GM19328 (cell line): ENCODE measurements around the gene ZFP1.
"Not testable (repeated sequence)": the region's sequence is repeated elsewhere in the genome, so short reads cannot be mapped to it uniquely, and the experiment has no call there.

Experiments used
- ATAC-seq: cut with Tn5 transposase; IDR thresholded peaks from one replicate; pipeline ENCODE4 v1.9.1; 2021; ENCODE audit warnings: mild to moderate bottlenecking, moderate library complexity; ENCODE audit not compliant: unreplicated experiment

ZFP1 gene

DNA sequence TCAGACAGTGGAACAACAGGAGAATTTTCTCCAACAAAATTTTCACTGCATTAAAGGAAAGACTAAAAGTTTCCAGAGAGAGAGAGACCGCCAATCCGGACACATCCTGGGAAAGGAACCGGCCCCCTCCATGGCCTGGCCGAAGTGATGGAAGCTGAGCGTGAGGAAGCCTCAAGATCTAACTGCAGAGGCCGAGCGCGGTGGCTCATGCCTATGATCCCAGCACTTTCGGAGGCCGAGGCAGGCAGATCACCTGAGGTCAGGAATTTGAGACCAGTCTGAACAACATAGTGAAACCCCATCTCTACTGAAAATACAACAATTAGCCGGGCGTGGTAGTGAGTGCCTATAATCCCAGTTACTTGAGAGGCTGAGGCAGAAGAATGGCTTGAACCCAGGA lies 54.8 kb downstream of the ZFP1 start:
- ATAC-seq, result no peak

DNA sequence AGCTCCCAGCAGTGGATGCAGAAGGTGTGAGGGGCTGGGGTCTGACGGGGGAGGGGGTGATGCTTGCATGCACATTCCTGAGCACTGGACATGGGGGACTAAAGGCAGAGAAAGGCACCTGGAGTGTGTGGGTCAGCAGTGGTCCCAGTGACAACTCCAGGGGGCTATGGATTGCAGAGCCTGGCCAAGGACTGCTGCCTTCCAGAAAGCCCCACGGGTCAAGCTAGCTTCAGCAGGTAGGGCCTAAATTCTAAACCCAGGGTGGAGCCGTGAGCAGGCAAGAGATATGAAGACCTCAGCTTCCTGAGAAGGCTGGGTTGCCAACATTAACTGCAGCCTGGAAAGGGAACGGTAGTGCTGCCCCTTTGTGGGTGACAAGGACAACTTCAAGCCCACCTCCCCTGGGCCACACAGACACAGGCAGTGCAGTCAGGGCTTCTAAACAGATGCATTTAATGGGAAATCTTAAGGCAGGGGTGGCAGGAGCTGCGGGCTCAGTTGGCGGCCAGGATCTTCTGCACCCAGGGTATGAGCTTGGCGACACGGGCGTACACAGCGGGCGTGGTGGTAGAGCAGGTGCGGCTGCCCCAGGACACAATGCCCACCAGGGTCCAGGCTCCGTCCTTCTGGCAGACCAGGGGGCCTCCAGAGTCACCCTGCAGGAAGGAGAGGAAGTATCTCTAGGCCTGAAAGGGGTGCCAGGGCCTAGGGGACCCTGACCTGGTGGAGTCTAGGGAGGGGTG lies 55.5 kb downstream of the ZFP1 start:
- ATAC-seq, result no peak

- no peak for ATAC-seq
Observed at GRCh38 chr16:75204410-75204758, 56.1 kb downstream of the ZFP1 start.

- ATAC-seq, result not testable (repeated sequence)
Observed at GRCh38 chr16:75204905-75205304, 56.6 kb downstream of the ZFP1 start.

DNA sequence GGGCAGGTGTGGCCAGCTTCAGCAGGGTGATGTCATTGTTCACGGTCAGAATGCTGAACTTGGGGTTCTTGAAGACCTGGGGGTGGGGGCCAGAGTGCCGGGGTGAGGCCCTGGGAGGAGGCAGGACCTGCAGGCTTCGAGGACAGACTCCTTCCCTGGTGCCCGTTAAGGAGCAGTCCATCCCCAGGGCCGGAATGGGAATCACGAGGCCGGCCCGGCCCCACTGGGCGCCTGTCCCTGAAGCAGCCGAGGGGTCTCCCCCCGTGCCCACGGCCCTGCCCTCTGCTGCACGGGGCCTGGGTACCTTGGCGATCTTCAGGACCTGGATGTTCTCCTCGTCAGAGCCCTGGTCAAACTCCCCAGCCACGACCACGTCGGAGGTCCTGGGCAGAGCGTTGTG lies 57.1 kb downstream of the ZFP1 start:
- not testable (repeated sequence) for ATAC-seq

DNA sequence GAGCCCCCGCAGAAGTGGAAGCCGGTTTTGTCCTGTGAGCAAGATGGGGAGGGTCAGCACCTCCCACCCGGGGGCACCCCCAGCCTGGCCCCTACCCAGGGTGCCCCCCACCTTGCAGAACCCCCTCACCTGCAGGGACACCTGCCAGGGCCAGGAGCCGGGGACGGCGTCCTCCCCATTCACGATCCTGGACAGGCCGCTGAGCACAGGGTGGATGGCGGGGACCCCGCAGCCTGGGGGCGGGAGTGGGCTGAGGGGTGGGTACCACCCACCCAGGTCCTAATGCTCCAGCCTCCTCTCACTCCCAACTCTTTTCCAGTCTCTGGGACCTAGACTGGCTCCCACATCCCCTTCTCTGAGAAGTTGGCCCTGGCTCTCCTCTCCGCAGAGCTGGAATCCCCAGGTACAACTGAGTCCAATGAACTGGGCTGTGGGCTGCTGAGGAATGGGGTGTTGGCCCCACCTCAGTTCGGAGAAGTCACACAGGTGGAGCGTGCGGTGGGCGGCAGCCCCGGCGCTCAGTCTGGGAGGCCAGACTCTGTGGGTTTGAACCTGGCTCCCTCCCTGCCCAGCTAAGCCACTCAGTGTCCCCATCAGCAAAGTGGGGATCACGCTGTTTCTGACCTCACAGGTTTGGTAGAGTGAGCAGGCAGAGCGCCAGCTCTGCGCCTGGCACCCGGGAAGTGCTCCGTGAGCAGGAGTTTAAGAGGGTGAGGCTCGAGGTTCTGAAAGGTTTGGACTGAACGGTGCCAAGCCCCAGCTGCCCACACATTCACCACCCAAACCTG lies 57.8 kb downstream of the ZFP1 start:
- not testable (repeated sequence) for ATAC-seq

GRCh38 chr16:75206749-75207451 lies 58.6 kb downstream of the ZFP1 start, which contains the start of gene CTRB2:
TSS of gene CTRB2 (minus strand) at chr16:75207161. CDS start at chr16:75207141, 20 bp downstream.
- no peak for ATAC-seq

GRCh38 chr16:75207831-75208230 lies 59.5 kb downstream of the ZFP1 start:
- ATAC-seq, result no peak

- ATAC-seq, result no peak
Observed at GRCh38 chr16:75208242-75208825, 60.0 kb downstream of the ZFP1 start.

DNA sequence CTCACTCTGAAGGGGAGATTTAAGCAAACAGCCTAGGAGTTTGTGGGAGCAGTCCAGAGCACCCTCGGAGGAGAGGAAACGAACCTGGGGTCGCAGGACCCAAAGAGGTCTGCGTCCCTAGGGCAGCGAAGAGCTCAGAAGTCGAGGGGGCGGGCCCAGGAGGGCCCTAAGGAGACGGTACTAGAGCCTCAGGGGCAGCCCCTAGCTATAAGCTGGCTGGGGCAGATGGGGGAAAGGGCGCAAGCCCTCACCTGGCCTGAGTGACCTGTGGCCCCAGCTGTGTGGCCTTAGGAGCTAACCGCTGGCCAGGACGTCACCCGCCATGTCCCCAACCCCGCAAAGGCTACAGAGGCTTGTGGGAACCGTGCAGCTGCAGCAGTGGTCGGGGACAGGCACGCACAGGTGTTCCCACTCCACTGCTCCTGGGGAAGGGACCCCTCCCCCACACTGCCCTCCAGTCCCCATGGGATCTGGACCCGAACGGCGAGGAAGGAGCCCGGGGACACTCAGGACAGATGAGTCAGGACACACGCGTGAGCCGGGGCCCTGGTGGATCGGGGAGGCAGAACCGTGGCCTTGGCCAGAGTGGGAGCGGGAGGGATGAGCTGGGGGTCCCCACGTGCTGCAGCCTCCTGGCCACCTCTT lies 60.7 kb downstream of the ZFP1 start:
- ATAC-seq, result no peak

DNA sequence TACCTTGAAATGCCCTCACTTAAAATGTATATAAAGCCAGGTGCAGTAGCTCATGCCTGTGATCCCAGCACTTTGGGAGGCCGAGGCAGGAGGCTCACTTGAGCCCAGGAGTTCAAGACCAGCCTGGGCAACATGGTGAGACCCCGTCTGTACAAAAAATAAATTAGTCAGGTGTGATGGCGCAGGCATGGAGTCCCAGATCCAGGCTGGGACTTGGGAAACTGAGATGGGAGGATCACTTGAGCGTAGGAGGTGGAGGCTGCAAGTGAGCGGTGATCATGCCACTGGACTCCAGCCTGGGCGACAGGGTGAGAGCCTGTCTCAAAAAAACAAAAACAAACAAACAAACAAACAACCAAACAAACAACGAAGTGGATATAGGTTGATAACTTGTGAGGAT lies 61.2 kb downstream of the ZFP1 start:
- not testable (repeated sequence) for ATAC-seq

- ATAC-seq, result no peak
Observed at GRCh38 chr16:75209944-75210343, 61.6 kb downstream of the ZFP1 start.

DNA sequence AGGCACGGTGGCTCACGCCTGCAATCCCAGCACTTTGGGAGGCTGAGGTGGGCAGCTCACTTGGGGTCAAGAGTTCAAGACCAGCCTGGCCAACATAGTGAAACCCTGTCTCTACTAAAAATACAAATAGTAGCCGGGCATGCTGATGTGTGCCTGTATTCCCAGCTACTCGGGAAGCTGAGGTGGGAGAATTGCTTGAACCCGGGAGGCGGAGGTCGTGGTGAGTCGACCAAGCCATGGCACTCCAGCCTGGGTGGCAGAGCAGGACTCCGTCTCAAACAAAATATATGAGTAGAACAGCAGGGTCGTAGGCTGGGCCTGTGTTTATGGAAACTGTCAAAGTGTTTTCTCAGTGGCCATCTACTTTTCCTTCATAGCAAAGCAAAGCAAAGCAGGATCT lies 63.0 kb downstream of the ZFP1 start:
- ATAC-seq, result not testable (repeated sequence)

- ATAC-seq, result no peak
Observed at GRCh38 chr16:75216127-75216526, 67.8 kb downstream of the ZFP1 start.

DNA sequence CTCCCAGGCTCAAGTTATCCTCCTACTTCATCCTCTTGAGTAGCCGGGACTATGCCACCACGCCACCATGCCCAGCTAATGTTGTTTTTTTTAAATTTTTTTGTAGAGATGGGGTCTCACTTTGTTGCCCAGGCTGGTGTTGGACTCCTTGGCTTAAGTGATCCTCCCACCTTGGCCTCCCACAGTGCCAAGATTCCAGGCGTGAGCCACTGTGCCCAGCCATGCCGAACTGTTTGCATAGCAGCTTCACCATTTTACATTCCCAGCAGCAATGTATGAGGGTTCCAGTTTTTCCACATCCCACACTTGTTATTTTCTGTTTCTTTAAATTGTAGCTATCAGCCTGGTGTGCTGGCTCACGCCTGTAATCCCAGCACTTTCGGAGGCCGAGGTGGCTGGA lies 68.3 kb downstream of the ZFP1 start:
- no peak for ATAC-seq

DNA sequence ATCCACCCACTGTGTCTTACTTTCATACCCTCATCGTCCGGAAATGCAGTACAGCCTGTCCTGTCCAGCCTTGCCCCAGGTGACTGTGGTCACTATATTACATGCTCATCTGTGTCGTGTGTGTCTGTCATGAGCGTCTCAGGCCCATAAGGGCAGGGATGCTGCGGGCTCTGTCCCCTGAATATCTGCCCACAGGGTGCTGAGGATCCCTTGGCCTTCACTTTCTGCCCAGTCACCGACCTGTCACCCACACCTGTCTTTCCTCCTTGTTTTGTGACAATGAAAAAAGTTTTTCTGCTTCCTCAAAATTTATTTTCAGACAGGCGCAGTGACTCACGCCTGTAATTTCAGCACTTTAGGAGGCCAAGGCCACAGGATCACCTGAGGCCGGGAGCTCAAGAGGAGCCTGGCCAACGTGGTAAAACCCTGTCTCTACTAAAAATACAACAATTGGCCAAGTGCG lies 69.1 kb downstream of the ZFP1 start:
- no peak for ATAC-seq

DNA sequence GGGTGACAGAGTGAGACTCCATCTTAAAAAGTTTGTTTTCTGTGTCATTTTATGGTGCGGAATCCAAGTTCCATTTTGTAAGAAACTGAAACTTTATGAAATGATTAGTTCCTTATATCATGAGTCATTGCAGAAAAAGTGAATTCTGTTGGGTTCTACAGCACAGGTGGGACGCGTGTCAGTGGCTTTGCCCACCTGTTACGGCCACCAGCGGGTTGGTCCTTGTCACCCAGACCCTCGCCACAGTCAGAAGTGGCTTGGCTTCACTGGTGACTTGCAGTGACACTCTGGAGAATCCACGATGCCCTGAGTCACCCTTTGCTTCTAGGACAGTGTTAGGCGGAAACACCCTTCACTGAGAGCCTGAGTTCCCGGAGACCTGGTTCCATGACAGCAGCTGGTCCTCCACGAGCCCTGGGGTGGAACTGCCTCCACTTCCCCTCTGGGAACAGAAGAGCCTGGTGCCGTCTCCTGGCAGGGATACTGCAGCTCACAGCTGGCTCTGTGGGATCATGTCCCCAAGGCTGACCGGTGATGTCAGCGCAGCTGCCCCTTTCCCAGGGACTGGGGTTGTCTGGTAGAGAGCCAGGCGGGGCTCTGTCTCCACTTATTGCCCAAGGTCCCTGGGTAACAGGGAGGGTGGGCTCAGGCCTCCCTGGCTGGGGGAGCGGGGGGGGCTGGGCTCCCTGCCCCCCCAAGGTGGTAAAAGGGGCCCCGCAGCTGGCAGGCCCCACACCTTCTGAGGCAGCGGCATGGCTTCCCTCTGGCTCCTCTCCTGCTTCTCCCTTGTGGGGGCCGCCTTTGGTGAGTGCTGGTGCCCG lies 70.1 kb downstream of the ZFP1 start, which contains the start of gene CTRB1:
Gene CTRB1 (plus strand): TSS at position 733 of the 821 bp plus-strand sequence. CDS start 20 bp downstream, at position 753.
- ATAC-seq, result no peak

DNA sequence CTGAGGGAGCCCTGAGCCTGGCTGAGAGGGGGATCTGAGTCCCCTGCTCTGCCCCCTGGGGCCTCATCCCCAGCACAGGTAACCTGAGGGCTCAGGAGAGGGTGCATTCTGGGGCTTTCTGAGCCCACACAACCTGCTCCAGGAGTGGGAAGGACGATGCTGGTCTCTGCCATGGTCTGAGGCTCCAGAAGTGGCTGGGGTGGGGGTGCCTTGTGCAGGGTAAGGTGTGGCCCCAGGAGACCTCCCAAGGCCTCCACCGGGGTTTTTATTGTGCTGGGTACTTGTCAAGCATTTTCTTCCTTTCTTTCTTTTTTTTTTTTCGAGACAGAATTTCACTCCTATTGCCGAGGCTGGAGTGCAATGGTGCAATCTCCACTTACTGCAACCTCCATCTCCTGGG lies 70.8 kb downstream of the ZFP1 start:
- no peak for ATAC-seq

GRCh38 chr16:75219838-75220237 lies 71.5 kb downstream of the ZFP1 start:
- ATAC-seq, result no peak
